Smooth muscle cell (in vitro differentiated cells): ENCODE results near the gene PCBP2. TPM values are rescaled to one million over a fixed set of nuclear protein-coding genes. Genes with fewer than 3 reads are reported as not detected.
A peak's percentile ranks its signal among the peaks of the same experiment; 100 is the strongest.
"Not testable (repeated sequence)": the region's sequence is repeated elsewhere in the genome, so short reads cannot be mapped to it uniquely, and the experiment has no call there.

Source experiments
- DNase-seq: peaks from one replicate; lab custom pipeline; 2025; ENCODE audit not compliant: unreplicated experiment; lab: John Stamatoyannopoulos, UW
- H2AFZ ChIP-seq: fragments of 200-600 bp; sonication (generic); 2 replicates; pipeline ENCODE4 v1.6.0; 2016; ENCODE audit warnings: antibody characterized with exemption, low read depth, mild to moderate bottlenecking
- H3F3A ChIP-seq: fragments of 200-600 bp; sonication (generic); 2 replicates; pipeline ENCODE4 v1.6.0; 2017; ENCODE audit warnings: antibody characterized with exemption, low read depth
- H3K27ac ChIP-seq: fragments of 200-600 bp; sonication (generic); 2 replicates; pipeline ENCODE4 v1.5.1; 2016; ENCODE audit warnings: low read depth, mild to moderate bottlenecking
- H3K27me3 ChIP-seq: fragments of 200-600 bp; sonication (generic); 2 replicates; pipeline ENCODE4 v1.6.1; 2016; ENCODE audit warnings: low read depth, mild to moderate bottlenecking
- H3K36me3 ChIP-seq: fragments of 200-600 bp; sonication (generic); 2 replicates; pipeline ENCODE4 v1.5.1; 2016; ENCODE audit warnings: low read depth
- H3K4me1 ChIP-seq: fragments of 200-600 bp; sonication (generic); 2 replicates; pipeline ENCODE4 v1.5.1; 2016; ENCODE audit warnings: low read depth
- H3K4me2 ChIP-seq: fragments of 200-600 bp; sonication (generic); 2 replicates; pipeline ENCODE4 v1.6.0; 2016; ENCODE audit warnings: mild to moderate bottlenecking
- H3K4me3 ChIP-seq: fragments of 200-600 bp; sonication (generic); 2 replicates; pipeline ENCODE4 v1.5.1; 2016; ENCODE audit warnings: mild to moderate bottlenecking
- H3K79me2 ChIP-seq: fragments of 200-600 bp; sonication (generic); 2 replicates; pipeline ENCODE4 v1.6.0; 2016; ENCODE audit warnings: low read depth, mild to moderate bottlenecking
- H3K9ac ChIP-seq: fragments of 200-600 bp; sonication (generic); 2 replicates; pipeline ENCODE4 v1.6.0; 2016; ENCODE audit warnings: low read depth
- H3K9me3 ChIP-seq: fragments of 200-600 bp; sonication (generic); replicated peaks from 2 replicates; pipeline ENCODE4 v1.5.1; 2016; ENCODE audit warnings: low read depth
- H4K20me1 ChIP-seq: fragments of 200-600 bp; sonication (generic); 2 replicates; pipeline ENCODE4 v1.6.0; 2016; ENCODE audit warnings: low read depth
- CTCF ChIP-seq: fragments of 200-600 bp; sonication (generic); IDR thresholded peaks from 2 replicates; pipeline ENCODE4 v1.5.1; 2017; ENCODE audit warnings: borderline replicate concordance, mild to moderate bottlenecking, antibody characterized with exemption; ENCODE audit not compliant: insufficient read depth, poor library complexity, severe bottlenecking
- WGBS: methylation state at CpG from one replicate; pipeline ENCODE4 v1.1.7; 2016; ENCODE audit warnings: low lambda C conversion rate; 5-methylcytosine and 5-hydroxymethylcytosine counted together
- polyA plus RNA-seq: library from polyadenylated mRNA; unstranded; fragments of >200 nt; fragmentation: Nextera tagmentation; extraction: Ambion mirVana; gene quantifications from 2 replicates; pipeline ENCODE4 v1.2.1, GENCODE V29; 2016
- total RNA-seq: library from RNA; depleted of rRNA; stranded (reverse); fragments of >200 nt; gene quantifications from 2 replicates; pipeline ENCODE4 v1.2.3, GENCODE V29; 2014

Gene PCBP2
- total and polyA plus RNA-seq, 2 experiments from 2014 or later, result 90.8 to 306 TPM

GRCh38 chr12:53413485-53414204 is 38.3 kb upstream of the PCBP2 start:
- Histone ChIP-seq H3F3A (peaks cover 13% of the 10 kb centered on the region), H4K20me1 (peaks cover 7% of the 10 kb centered on the region), H3K27ac (no peak overlapping the region), H3K4me3 (no peak overlapping the region), H3K79me2 (peaks cover 5% of the 10 kb centered on the region), H3K4me1 (peaks cover 31% of the 10 kb centered on the region), H2AFZ (no peak overlapping the region), H3K9me3 (no peaks in the 10 kb centered on the region), H3K4me2 (no peak overlapping the region), H3K27me3 (no peaks in the 10 kb centered on the region), H3K36me3 (peaks cover 8% of the 10 kb centered on the region), H3K9ac (no peak overlapping the region)
- DNase-seq, result no peak
- no peak for TF ChIP-seq CTCF
- 79% methylated on average over 3 of the region's 3 CpGs for WGBS

DNA sequence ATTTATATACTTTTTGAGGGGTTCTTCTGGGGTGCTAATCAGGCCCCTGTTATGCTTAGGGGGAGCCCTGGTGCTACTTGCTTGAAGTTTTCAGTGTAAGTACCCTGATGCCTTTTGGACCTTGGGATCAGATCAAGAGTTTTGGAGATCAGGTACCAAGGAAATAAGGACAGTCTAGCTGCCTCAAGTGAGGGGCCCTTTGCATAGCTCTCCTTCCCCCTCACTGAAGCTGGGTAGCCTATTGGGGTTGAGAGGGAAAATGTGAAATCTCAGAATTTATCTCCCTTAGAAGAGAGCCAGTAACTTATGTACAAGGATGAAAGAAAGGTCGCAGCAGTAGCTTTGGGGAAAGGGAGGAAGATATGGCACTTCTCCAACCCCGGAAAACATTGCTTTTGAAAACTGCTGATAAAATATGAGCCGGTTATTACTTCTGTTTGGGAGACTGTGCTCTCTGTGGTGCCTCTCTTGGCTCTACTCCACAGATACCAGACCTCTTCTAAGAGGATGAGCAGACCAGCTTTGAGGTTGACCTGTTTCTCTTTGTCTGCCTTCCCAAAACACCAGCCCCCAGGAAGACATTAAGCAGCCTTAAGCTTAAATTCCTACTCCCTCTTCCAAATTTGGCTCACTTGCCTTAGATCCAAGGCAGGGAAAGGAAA is 37.0 kb upstream of the PCBP2 start:
- no peaks in the 10 kb centered on the region for H3K9me3 ChIP-seq
- DNase-seq, result no peak
- WGBS, result 39% methylated on average over 3 of the region's 3 CpGs
- peaks cover 13% of the 10 kb centered on the region for H3F3A ChIP-seq
- peak overlapping the region; percentile 24 for H3K27ac ChIP-seq
- H3K79me2 ChIP-seq, result no peaks in the 10 kb centered on the region
- H3K4me2 ChIP-seq, result peak overlapping the region; percentile 21
- no peaks in the 10 kb centered on the region for H3K27me3 ChIP-seq
- peaks cover 7% of the 10 kb centered on the region for H4K20me1 ChIP-seq
- H3K4me3 ChIP-seq, result no peak overlapping the region
- no peak for TF ChIP-seq CTCF
- H3K36me3 ChIP-seq, result peaks cover 8% of the 10 kb centered on the region
- H3K9ac ChIP-seq, result no peak overlapping the region
- H3K4me1 ChIP-seq, result peaks cover 31% of the 10 kb centered on the region
- H2AFZ ChIP-seq, result no peak overlapping the region

DNA sequence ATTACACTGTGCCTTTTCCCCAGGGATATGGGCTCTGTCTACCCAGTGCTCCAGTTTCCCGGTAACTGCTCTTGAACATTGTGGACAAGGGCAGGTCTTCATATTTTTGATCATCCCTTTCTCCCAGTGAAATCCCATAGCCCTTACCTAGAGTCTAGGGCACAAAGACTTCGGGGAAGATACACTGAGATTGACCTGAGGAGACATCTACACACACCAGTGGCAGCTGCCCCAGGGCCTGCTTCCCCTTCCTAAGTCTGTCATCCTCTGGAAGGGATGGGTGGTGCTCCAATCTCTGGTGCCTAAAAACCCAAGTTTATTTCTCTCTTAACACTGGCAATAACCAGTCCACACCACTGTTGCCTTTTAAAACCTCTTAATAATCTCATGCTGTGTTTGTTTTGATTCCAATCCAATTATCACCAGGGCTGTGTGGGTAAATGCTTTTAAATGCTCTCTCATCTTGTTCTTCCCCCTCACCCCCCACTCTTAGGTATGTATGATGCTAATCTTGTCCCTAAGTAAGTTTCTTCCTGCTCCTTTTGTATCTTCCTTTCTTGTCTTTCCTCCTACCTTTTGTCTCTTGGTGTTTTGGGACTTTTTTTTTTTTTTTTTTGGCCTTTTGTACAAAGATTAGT is 36.0 kb upstream of the PCBP2 start:
- Histone ChIP-seq H3F3A (peaks cover 17% of the 10 kb centered on the region), H3K4me1 (peaks cover 34% of the 10 kb centered on the region)
- H3K27me3 ChIP-seq, H3K79me2 ChIP-seq, H3K4me3 ChIP-seq, H3K9me3 ChIP-seq, DNase-seq, H3K36me3 ChIP-seq, H3K9ac ChIP-seq, H3K27ac ChIP-seq, H4K20me1 ChIP-seq, H3K4me2 ChIP-seq, H2AFZ ChIP-seq: not testable (repeated sequence)
- WGBS, result 78% methylated on average over 2 of the region's 2 CpGs

GRCh38 chr12:53417291-53417816 is 34.5 kb upstream of the PCBP2 start:
- H2AFZ ChIP-seq, H4K20me1 ChIP-seq, H3K79me2 ChIP-seq, H3K4me3 ChIP-seq, H3K36me3 ChIP-seq, H3K27me3 ChIP-seq, H3K9me3 ChIP-seq, DNase-seq, H3K4me2 ChIP-seq, H3K9ac ChIP-seq, H3K27ac ChIP-seq: not testable (repeated sequence)
- Histone ChIP-seq H3F3A (peaks cover 11% of the 10 kb centered on the region), H3K4me1 (peaks cover 40% of the 10 kb centered on the region)
- WGBS, result 83% methylated on average over 9 of the region's 9 CpGs
